ENCODE measurements around the gene NDC80. TPM values are rescaled to one million over a fixed set of nuclear protein-coding genes. Genes with fewer than 3 reads are reported as not detected.

Gene NDC80
- total and polyA plus RNA-seq, 9 of the 15 experiments (the other 6 are each of a cell fraction or from before 2014, with no cell fraction given): 65.2 to 97.9 (median 83.3) TPM

DNA sequence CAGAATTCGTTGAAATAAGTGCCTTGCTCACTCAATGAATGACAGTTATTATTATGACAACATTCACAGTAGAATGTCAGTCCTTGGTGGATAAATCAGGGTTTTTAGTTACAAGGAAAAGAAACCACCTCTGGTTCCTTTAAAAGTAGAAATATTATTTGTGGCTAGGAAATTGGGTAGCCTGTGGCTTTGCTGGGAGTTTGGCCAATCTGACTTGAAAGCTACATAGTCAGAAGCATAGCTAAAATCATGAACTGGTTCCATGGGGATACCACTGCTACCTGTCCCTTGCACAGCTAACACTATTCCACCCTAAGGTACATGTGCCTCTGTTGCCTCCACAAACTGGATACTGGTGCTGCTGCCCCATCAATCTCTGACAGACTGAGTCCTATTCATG, 71.4 kb downstream of the NDC80 start:
- H3K79me2 ChIP-seq (ENCODE audit: control insufficient read depth, insufficient read depth, low read length): no peaks in the 10 kb centered on the region
- no peak overlapping the region for H3K9ac ChIP-seq (ENCODE audit: insufficient read depth in 1 of 2, low read depth in 2 of 2, low read length in 2 of 2)
- TF ChIP-seq ZNF561 (CRISPR knock-in tag; conservative IDR thresholded peaks at IDR 0.05) (no peak), JUNB (CRISPR knock-in tag; conservative IDR thresholded peaks at IDR 0.05) (no peak), ZNF507 (tag; conservative IDR thresholded peaks at IDR 0.05) (no peak), ZNF584 (CRISPR knock-in tag; IDR thresholded peaks at IDR 0.05; ENCODE audit: low read depth) (no peak), ZNF696 (CRISPR knock-in tag; conservative IDR thresholded peaks at IDR 0.05) (no peak), BRF1 (IDR thresholded peaks at IDR 0.05; ENCODE audit: borderline replicate concordance, extremely low read depth, insufficient read length) (no peak), SREBF1 (IDR thresholded peaks at IDR 0.05; ENCODE audit: borderline replicate concordance, low read depth, low read length) (no peak), ZNF133 (CRISPR knock-in tag; IDR thresholded peaks at IDR 0.05) (no peak), ETS2 (tag; IDR thresholded peaks at IDR 0.05; ENCODE audit: borderline replicate concordance, poor library complexity, severe bottlenecking) (no peak), ATF7 (IDR thresholded peaks at IDR 0.05) (no peak)
- TF ChIP-seq, protein P1, sequence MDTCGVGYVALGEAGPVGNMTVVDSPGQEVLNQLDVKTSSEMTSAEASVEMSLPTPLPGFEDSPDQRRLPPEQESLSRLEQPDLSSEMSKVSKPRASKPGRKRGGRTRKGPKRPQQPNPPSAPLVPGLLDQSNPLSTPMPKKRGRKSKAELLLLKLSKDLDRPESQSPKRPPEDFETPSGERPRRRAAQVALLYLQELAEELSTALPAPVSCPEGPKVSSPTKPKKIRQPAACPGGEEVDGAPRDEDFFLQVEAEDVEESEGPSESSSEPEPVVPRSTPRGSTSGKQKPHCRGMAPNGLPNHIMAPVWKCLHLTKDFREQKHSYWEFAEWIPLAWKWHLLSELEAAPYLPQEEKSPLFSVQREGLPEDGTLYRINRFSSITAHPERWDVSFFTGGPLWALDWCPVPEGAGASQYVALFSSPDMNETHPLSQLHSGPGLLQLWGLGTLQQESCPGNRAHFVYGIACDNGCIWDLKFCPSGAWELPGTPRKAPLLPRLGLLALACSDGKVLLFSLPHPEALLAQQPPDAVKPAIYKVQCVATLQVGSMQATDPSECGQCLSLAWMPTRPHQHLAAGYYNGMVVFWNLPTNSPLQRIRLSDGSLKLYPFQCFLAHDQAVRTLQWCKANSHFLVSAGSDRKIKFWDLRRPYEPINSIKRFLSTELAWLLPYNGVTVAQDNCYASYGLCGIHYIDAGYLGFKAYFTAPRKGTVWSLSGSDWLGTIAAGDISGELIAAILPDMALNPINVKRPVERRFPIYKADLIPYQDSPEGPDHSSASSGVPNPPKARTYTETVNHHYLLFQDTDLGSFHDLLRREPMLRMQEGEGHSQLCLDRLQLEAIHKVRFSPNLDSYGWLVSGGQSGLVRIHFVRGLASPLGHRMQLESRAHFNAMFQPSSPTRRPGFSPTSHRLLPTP (IDR thresholded peaks at IDR 0.05; ENCODE audit: borderline replicate concordance, extremely low read depth, insufficient read length): no peak
- TF ChIP-seq, protein P2, sequence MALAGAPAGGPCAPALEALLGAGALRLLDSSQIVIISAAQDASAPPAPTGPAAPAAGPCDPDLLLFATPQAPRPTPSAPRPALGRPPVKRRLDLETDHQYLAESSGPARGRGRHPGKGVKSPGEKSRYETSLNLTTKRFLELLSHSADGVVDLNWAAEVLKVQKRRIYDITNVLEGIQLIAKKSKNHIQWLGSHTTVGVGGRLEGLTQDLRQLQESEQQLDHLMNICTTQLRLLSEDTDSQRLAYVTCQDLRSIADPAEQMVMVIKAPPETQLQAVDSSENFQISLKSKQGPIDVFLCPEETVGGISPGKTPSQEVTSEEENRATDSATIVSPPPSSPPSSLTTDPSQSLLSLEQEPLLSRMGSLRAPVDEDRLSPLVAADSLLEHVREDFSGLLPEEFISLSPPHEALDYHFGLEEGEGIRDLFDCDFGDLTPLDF (CRISPR knock-in tag; IDR thresholded peaks at IDR 0.05): no peak
- 0% methylated on average over 1 of the region's 1 CpG for WGBS (ENCODE audit: insufficient coverage, low coverage, missing lambda C conversion rate)
- no peaks in the 10 kb centered on the region for H3K9me3 ChIP-seq (replicated peaks; ENCODE audit: control insufficient read depth, insufficient read depth, low read depth, low read length)
- H3K27ac ChIP-seq (ENCODE audit: extremely low read depth, low read depth, low read length): no peak overlapping the region
- no peaks in the 10 kb centered on the region for H4K20me1 ChIP-seq (replicated peaks; ENCODE audit: control insufficient read depth, insufficient read depth, low read length)
- no peak overlapping the region for H3K4me3 ChIP-seq
- ChIA-PET POLR2A (interaction anchor here (1.3 to 3.3 kb wide), 2 partner anchors 13 to 16 kb away, joined by 3 to 13 read pairs; partner anchors contain the start of gene SMCHD1), CTCF (ENCODE audit: low intra/inter-chr PET ratio) (no interaction called here)
- intact Hi-C loops (cut with micrococcal nuclease): no loop called here
- BruUV-seq (replicated peaks): no TSS peak
- in situ Hi-C loops (cut with MboI): no loop called here
- FAIRE-seq: no peak
- no peak for DNase-seq (ENCODE audit: extremely low read depth in 1 of 4, low spot score in 3 of 4)
- H3K36me3 ChIP-seq (ENCODE audit: control insufficient read depth, insufficient read depth, low read length): no peaks in the 10 kb centered on the region
- peak overlapping the region; percentile 11; the same call in 1 of the 2 replicates for H2AFZ ChIP-seq (ENCODE audit: low read depth, low read length)
- ATAC-seq: peak; percentile 24; the same call in 2 of the 3 replicates
- no peaks in the 10 kb centered on the region for H3K4me1 ChIP-seq (replicated peaks in 1 of 2; ENCODE audit: control insufficient read depth in 2 of 2, insufficient read depth in 2 of 2, low read length in 2 of 2)
- H3K4me2 ChIP-seq (ENCODE audit: insufficient read depth, low read length): no peak overlapping the region
- H3K9me1 ChIP-seq (ENCODE audit: control insufficient read depth, insufficient read depth, low read length): no peaks in the 10 kb centered on the region
- H3K27me3 ChIP-seq (ENCODE audit: control insufficient read depth in 2 of 2, insufficient read depth in 2 of 2, low read length in 2 of 2): 0 out of 5 replicates have a peak, but pooled peaks cover 0 to 4% of the 10 kb centered on the region in 2 experiments

Measured in K562 (cell line).